K562 treated with DMSO at 1 percent for 24 hours (cell line): Measurements from ENCODE around the gene ADGRB3. TPM values are rescaled to one million over a fixed set of nuclear protein-coding genes. Genes with fewer than 3 reads are reported as not detected.

Experiments used
- total RNA-seq: library from RNA; unstranded; fragments of 300-600 nt; gene quantifications from 2 replicates; pipeline ENCODE4 v1.2.3, GENCODE V29; 2022; ENCODE audit warnings: low read depth; ENCODE audit not compliant: insufficient read depth

ADGRB3 gene
- 1.8 and 2.3 TPM in 2 replicates for total RNA-seq

GRCh38 chr6:68634726-68635411 is at the start of gene ADGRB3:
Gene ADGRB3 (plus strand): TSS chr6:68635282. CDS start chr6:68638676, 3,394 bp downstream.

